Smooth muscle cell (in vitro differentiated cells): ENCODE measurements around the gene NLK. TPM values are rescaled to one million over a fixed set of nuclear protein-coding genes. Genes with fewer than 3 reads are reported as not detected.
"Not testable (repeated sequence)": the region's sequence is repeated elsewhere in the genome, so short reads cannot be mapped to it uniquely, and the experiment has no call there.

Experiments used
- DNase-seq: peaks from one replicate; lab custom pipeline; 2025; ENCODE audit not compliant: unreplicated experiment; lab: John Stamatoyannopoulos, UW
- H2AFZ ChIP-seq: fragments of 200-600 bp; sonication (generic); 2 replicates; pipeline ENCODE4 v1.6.0; 2016; ENCODE audit warnings: antibody characterized with exemption, low read depth, mild to moderate bottlenecking
- H3F3A ChIP-seq: fragments of 200-600 bp; sonication (generic); 2 replicates; pipeline ENCODE4 v1.6.0; 2017; ENCODE audit warnings: antibody characterized with exemption, low read depth
- H3K27ac ChIP-seq: fragments of 200-600 bp; sonication (generic); 2 replicates; pipeline ENCODE4 v1.5.1; 2016; ENCODE audit warnings: low read depth, mild to moderate bottlenecking
- H3K27me3 ChIP-seq: fragments of 200-600 bp; sonication (generic); 2 replicates; pipeline ENCODE4 v1.6.1; 2016; ENCODE audit warnings: low read depth, mild to moderate bottlenecking
- H3K36me3 ChIP-seq: fragments of 200-600 bp; sonication (generic); 2 replicates; pipeline ENCODE4 v1.5.1; 2016; ENCODE audit warnings: low read depth
- H3K4me1 ChIP-seq: fragments of 200-600 bp; sonication (generic); 2 replicates; pipeline ENCODE4 v1.5.1; 2016; ENCODE audit warnings: low read depth
- H3K4me2 ChIP-seq: fragments of 200-600 bp; sonication (generic); 2 replicates; pipeline ENCODE4 v1.6.0; 2016; ENCODE audit warnings: mild to moderate bottlenecking
- H3K4me3 ChIP-seq: fragments of 200-600 bp; sonication (generic); 2 replicates; pipeline ENCODE4 v1.5.1; 2016; ENCODE audit warnings: mild to moderate bottlenecking
- H3K79me2 ChIP-seq: fragments of 200-600 bp; sonication (generic); 2 replicates; pipeline ENCODE4 v1.6.0; 2016; ENCODE audit warnings: low read depth, mild to moderate bottlenecking
- H3K9ac ChIP-seq: fragments of 200-600 bp; sonication (generic); 2 replicates; pipeline ENCODE4 v1.6.0; 2016; ENCODE audit warnings: low read depth
- H3K9me3 ChIP-seq: fragments of 200-600 bp; sonication (generic); replicated peaks from 2 replicates; pipeline ENCODE4 v1.5.1; 2016; ENCODE audit warnings: low read depth
- H4K20me1 ChIP-seq: fragments of 200-600 bp; sonication (generic); 2 replicates; pipeline ENCODE4 v1.6.0; 2016; ENCODE audit warnings: low read depth
- CTCF ChIP-seq: fragments of 200-600 bp; sonication (generic); IDR thresholded peaks from 2 replicates; pipeline ENCODE4 v1.5.1; 2017; ENCODE audit warnings: borderline replicate concordance, mild to moderate bottlenecking, antibody characterized with exemption; ENCODE audit not compliant: insufficient read depth, poor library complexity, severe bottlenecking
- WGBS: methylation state at CpG from one replicate; pipeline ENCODE4 v1.1.7; 2016; ENCODE audit warnings: low lambda C conversion rate; 5-methylcytosine and 5-hydroxymethylcytosine counted together
- polyA plus RNA-seq: library from polyadenylated mRNA; unstranded; fragments of >200 nt; fragmentation: Nextera tagmentation; extraction: Ambion mirVana; gene quantifications from 2 replicates; pipeline ENCODE4 v1.2.1, GENCODE V29; 2016
- total RNA-seq: library from RNA; depleted of rRNA; stranded (reverse); fragments of >200 nt; gene quantifications from 2 replicates; pipeline ENCODE4 v1.2.3, GENCODE V29; 2014

The NLK gene
- total and polyA plus RNA-seq, 2 experiments from 2014 or later, result 1.8 to 18.0 TPM

DNA sequence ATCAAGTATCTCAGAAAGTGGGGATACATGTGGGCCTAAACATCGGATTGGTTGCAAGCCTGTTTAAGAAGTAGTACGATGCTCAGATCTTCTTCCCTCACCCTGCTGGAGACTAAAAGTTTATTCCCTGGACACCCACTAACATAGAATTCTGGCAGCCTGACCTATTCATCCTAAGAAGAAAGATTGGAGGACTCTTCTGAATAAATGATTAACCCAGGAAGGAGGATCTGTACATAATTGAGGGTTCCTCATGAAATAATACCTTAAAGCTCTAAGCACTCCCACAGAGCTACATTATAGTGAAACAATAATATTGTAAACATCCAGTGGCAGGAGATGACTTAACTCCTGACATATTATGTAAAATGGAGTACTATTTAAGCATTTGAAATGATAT is 111.7 kb downstream of the NLK start:
- Histone ChIP-seq H3K4me3 (no peak overlapping the region), H3K27ac (no peak overlapping the region), H3K9ac (no peak overlapping the region), H3K36me3 (no peaks in the 10 kb centered on the region), H3K4me1 (no peaks in the 10 kb centered on the region), H2AFZ (no peak overlapping the region), H3K27me3 (no peaks in the 10 kb centered on the region), H3K79me2 (no peaks in the 10 kb centered on the region), H3K4me2 (no peak overlapping the region), H4K20me1 (no peaks in the 10 kb centered on the region), H3F3A (no peaks in the 10 kb centered on the region), H3K9me3 (no peaks in the 10 kb centered on the region)
- no peak for TF ChIP-seq CTCF
- WGBS, result 95% methylated on average over 2 of the region's 2 CpGs
- no peak for DNase-seq

GRCh38 chr17:28155405-28155804 is 112.9 kb downstream of the NLK start:
- H3K4me2 ChIP-seq, H2AFZ ChIP-seq, H3K27ac ChIP-seq, DNase-seq, H3F3A ChIP-seq, H3K4me3 ChIP-seq, H3K79me2 ChIP-seq, H4K20me1 ChIP-seq, H3K36me3 ChIP-seq, H3K9me3 ChIP-seq, H3K4me1 ChIP-seq, H3K27me3 ChIP-seq, H3K9ac ChIP-seq: not testable (repeated sequence)
- WGBS, result 97% methylated on average over 4 of the region's 4 CpGs

GRCh38 chr17:28159004-28159403 is 116.5 kb downstream of the NLK start:
- Histone ChIP-seq H3K27me3 (no peaks in the 10 kb centered on the region), H3F3A (no peaks in the 10 kb centered on the region), H2AFZ (no peak overlapping the region), H3K4me2 (no peak overlapping the region), H3K9ac (no peak overlapping the region), H4K20me1 (no peaks in the 10 kb centered on the region), H3K9me3 (no peaks in the 10 kb centered on the region), H3K27ac (no peak overlapping the region), H3K36me3 (no peaks in the 10 kb centered on the region), H3K4me3 (no peak overlapping the region), H3K4me1 (no peaks in the 10 kb centered on the region), H3K79me2 (no peaks in the 10 kb centered on the region)
- WGBS, result 93% methylated on average over 1 of the region's 1 CpG
- no peak for DNase-seq
- no peak for TF ChIP-seq CTCF

- DNase-seq, result no peak
- Histone ChIP-seq H3K9ac (no peak overlapping the region), H3F3A (no peaks in the 10 kb centered on the region), H3K4me2 (no peak overlapping the region), H3K9me3 (no peaks in the 10 kb centered on the region), H3K4me3 (no peak overlapping the region), H3K27me3 (no peaks in the 10 kb centered on the region), H3K27ac (no peak overlapping the region), H3K79me2 (no peaks in the 10 kb centered on the region), H4K20me1 (no peaks in the 10 kb centered on the region), H3K4me1 (no peaks in the 10 kb centered on the region), H2AFZ (no peak overlapping the region), H3K36me3 (no peaks in the 10 kb centered on the region)
- 96% methylated on average over 5 of the region's 5 CpGs for WGBS
- no peak for TF ChIP-seq CTCF
These were observed 117.4 kb downstream of the NLK start for GRCh38 chr17:28159924-28160323.
